Measurements from ENCODE around the gene GSN.

The GSN gene

DNA sequence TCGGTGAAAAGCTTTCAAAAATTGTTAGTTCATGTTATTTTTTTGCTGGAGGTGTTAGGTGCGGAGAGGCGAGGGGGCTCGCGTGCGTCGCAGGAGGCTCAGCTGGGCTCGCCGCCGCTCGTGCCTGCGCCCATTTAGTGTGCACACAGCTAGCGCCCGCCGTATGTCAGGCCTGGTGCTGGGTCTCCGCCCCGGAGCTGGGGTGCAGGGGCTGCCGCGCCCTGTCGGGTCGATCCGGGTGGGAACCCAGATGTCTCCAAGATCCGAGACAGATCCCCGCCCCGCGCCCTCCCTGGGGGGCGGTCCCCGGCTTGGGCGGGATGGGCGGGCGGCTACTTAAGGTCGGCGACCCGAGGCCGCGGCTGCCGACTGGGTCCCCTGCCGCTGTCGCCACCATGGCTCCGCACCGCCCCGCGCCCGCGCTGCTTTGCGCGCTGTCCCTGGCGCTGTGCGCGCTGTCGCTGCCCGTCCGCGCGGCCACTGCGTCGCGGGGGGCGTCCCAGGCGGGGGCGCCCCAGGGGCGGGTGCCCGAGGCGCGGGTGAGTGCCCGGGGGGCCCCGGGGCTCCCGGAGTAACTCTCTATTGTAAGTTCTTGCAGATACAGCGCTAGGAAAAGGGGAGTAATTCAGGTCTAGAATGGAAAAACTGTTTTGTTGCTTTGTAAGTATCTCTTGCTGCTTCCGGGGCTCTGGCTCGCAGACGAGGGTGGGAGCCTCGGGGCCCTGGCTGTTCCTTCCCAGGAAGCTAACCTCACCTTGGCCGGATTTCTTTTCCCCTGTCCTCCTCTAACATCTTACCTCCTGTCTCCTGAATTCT, 31.7 kb downstream of the GSN start:
- Histone ChIP-seq H3K9me3 (no peaks in the 10 kb centered on the region), H3K36me3 (peaks cover 45% of the 10 kb centered on the region), H3K4me3 (ENCODE audit: low read depth in 1 of 2, low read length in 1 of 2) (peak overlapping the region; percentile 29 to 61), H3K4me1 (ENCODE audit: control insufficient read depth in 1 of 2, insufficient read depth in 1 of 2, low read depth in 1 of 2, low read length in 1 of 2) (peaks cover 40 to 52% of the 10 kb centered on the region in 2 experiments), H3K27me3 (no peaks in the 10 kb centered on the region), H3K27ac (no peak overlapping the region)
- TF ChIP-seq, protein P1, sequence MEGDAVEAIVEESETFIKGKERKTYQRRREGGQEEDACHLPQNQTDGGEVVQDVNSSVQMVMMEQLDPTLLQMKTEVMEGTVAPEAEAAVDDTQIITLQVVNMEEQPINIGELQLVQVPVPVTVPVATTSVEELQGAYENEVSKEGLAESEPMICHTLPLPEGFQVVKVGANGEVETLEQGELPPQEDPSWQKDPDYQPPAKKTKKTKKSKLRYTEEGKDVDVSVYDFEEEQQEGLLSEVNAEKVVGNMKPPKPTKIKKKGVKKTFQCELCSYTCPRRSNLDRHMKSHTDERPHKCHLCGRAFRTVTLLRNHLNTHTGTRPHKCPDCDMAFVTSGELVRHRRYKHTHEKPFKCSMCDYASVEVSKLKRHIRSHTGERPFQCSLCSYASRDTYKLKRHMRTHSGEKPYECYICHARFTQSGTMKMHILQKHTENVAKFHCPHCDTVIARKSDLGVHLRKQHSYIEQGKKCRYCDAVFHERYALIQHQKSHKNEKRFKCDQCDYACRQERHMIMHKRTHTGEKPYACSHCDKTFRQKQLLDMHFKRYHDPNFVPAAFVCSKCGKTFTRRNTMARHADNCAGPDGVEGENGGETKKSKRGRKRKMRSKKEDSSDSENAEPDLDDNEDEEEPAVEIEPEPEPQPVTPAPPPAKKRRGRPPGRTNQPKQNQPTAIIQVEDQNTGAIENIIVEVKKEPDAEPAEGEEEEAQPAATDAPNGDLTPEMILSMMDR (IDR thresholded peaks at IDR 0.05), result no peak

DNA sequence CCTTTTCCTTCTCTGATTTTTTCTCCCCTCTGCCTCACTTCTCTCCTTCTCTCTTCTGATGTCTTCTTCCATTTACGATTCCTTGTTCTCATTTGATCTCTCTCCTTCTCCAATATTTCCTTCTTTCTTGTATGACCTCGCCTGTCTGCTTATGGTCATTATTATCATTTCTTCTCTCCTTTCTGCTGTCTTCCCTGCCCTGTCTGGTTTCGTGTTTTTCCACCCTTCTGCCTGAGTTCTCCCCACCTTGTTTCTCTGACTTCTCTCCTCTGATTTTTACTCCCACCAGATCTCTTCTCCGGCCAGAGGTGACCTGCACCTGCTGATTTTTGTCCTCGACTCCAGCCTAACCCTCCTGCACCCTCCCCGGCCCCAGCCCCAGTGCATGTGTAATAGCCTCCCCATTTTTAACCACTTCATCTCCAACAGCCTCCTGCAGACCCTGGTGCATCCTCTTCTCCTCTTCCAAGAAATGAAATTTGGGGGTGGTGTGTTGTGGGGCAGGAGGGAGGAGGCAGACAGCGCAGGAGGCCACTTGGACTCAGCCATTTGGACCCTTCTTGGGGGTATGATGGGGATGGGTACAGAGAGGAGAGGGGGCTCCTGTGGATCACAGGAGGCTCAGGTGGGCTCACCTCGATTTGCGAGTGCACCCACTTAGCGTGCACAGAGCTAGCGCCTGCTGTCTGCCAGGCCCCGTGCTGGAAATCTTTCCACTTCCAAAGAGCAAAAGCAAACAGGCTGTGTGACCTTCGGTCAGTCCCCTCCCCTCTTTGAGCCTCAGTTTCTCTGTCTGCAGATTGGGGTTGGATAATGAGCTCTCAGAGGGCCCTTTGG, 32.5 kb downstream of the GSN start:
- TF ChIP-seq, protein P1 (IDR thresholded peaks at IDR 0.05), result no peak
- H3K36me3 ChIP-seq, result peaks cover 45% of the 10 kb centered on the region
- peaks cover 40 to 49% of the 10 kb centered on the region in 2 experiments for H3K4me1 ChIP-seq (ENCODE audit: control insufficient read depth in 1 of 2, insufficient read depth in 1 of 2, low read depth in 1 of 2, low read length in 1 of 2)
- H3K9me3 ChIP-seq, result no peaks in the 10 kb centered on the region
- H3K27ac ChIP-seq, result no peak overlapping the region
- no peaks in the 10 kb centered on the region for H3K27me3 ChIP-seq
- H3K4me3 ChIP-seq (ENCODE audit: low read depth in 1 of 2, low read length in 1 of 2), result peak overlapping the region; percentile 29 to 61

DNA sequence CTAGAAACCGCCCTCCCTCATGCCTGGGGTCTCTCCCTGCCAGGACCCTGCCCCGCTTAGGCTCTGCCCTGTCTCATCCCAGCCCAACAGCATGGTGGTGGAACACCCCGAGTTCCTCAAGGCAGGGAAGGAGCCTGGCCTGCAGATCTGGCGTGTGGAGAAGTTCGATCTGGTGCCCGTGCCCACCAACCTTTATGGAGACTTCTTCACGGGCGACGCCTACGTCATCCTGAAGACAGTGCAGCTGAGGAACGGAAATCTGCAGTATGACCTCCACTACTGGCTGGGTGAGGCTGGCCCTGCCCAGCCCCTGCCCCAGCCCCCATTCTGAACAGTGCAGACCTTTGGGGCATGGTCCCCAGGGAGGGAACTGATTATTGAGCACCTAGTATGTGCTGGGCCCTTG, 33.9 kb downstream of the GSN start:
- H3K4me3 ChIP-seq (ENCODE audit: low read depth in 1 of 2, low read length in 1 of 2), result no peak overlapping the region
- no peak overlapping the region for H3K27ac ChIP-seq

DNA sequence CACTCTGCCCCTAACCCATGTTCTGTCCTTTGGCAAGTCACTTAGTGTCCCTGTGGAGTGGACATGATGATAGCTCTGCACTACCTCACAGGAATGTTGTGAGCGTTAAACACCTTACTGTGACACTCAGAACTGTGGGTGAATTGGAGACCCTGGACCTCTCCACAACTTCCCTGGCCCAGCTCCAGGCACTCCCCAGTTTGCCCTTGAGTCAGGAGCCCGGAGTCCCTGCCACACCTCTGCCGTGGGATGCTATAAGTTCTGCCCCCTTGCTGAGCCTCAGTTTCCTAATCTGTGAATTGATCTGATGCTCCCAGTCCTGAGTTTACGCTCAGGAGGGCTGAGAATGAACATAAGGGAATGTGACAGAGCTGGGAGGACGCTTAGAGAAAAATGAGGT, 34.4 kb downstream of the GSN start:
- Histone ChIP-seq H3K9me3 (no peaks in the 10 kb centered on the region), H3K4me3 (ENCODE audit: low read depth in 1 of 2, low read length in 1 of 2) (no peak overlapping the region), H3K27ac (no peak overlapping the region), H3K36me3 (peaks cover 57% of the 10 kb centered on the region), H3K27me3 (no peaks in the 10 kb centered on the region), H3K4me1 (ENCODE audit: control insufficient read depth in 1 of 2, insufficient read depth in 1 of 2, low read depth in 1 of 2, low read length in 1 of 2) (peaks cover 28 to 34% of the 10 kb centered on the region in 2 experiments)
- TF ChIP-seq, protein P1 (IDR thresholded peaks at IDR 0.05), result no peak

More for the DNA sequence above, 33.9 kb downstream of the GSN start:
- TF ChIP-seq, protein P1 (IDR thresholded peaks at IDR 0.05), result no peak
- peaks cover 33 to 38% of the 10 kb centered on the region in 2 experiments for H3K4me1 ChIP-seq (ENCODE audit: control insufficient read depth in 1 of 2, insufficient read depth in 1 of 2, low read depth in 1 of 2, low read length in 1 of 2)
- H3K9me3 ChIP-seq, result no peaks in the 10 kb centered on the region
- H3K27me3 ChIP-seq, result no peaks in the 10 kb centered on the region
- H3K36me3 ChIP-seq, result peaks cover 53% of the 10 kb centered on the region

- Histone ChIP-seq H3K36me3 (peaks cover 62% of the 10 kb centered on the region), H3K27ac (no peak overlapping the region), H3K27me3 (no peaks in the 10 kb centered on the region), H3K4me3 (ENCODE audit: low read depth in 1 of 2, low read length in 1 of 2) (no peak overlapping the region), H3K4me1 (ENCODE audit: control insufficient read depth in 1 of 2, insufficient read depth in 1 of 2, low read depth in 1 of 2, low read length in 1 of 2) (peaks cover 23 to 29% of the 10 kb centered on the region in 2 experiments), H3K9me3 (no peaks in the 10 kb centered on the region)
- TF ChIP-seq, protein P1 (IDR thresholded peaks at IDR 0.05), result no peak
Measured at GRCh38 chr9:121302786-121303185, 34.8 kb downstream of the GSN start.

All from neutrophil (primary cell).